ENCODE data around the gene COG3.

DNA sequence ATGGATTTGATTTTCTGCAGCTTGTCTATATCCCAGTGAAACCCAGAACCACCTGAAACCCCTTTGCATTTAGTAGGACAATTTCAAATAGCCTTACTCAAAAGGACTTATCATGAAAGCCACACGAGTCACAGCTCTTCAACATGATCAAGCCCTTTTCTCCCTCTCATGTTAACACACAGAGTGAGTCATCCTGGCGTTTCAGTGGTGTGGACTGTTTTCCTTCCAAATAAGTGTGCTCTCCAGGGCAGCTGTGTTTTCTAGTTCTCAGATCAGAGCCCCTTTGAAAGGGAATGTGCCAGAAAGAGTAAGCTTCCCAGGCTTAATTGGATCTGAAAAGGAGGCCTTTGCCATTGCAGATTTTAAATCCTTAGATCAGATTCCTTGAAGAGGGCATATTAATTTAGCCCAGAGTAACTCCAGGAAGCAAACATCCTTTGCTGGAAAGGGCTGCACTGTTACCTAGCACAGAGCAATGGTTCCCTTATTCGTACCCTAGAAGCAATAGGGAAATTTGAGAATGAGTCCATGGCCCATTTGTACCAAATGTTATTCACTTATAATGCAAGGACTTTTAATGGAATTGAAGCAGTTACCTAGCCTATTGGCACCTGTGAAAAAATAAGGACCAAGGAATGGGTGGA is 99.5 kb downstream of the COG3 start:
- TF ChIP-seq, protein P1, sequence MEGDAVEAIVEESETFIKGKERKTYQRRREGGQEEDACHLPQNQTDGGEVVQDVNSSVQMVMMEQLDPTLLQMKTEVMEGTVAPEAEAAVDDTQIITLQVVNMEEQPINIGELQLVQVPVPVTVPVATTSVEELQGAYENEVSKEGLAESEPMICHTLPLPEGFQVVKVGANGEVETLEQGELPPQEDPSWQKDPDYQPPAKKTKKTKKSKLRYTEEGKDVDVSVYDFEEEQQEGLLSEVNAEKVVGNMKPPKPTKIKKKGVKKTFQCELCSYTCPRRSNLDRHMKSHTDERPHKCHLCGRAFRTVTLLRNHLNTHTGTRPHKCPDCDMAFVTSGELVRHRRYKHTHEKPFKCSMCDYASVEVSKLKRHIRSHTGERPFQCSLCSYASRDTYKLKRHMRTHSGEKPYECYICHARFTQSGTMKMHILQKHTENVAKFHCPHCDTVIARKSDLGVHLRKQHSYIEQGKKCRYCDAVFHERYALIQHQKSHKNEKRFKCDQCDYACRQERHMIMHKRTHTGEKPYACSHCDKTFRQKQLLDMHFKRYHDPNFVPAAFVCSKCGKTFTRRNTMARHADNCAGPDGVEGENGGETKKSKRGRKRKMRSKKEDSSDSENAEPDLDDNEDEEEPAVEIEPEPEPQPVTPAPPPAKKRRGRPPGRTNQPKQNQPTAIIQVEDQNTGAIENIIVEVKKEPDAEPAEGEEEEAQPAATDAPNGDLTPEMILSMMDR (IDR thresholded peaks at IDR 0.05; ENCODE audit: poor library complexity), result no peak
- TF ChIP-seq EZH2phosphoT487 (IDR thresholded peaks at IDR 0.05; ENCODE audit: low read depth, severe bottlenecking, unreplicated experiment), result no peak

Measured in hepatocyte (in vitro differentiated cells).